K562 (cell line): ENCODE results near the gene SCARF2. TPM values are rescaled to one million over a fixed set of nuclear protein-coding genes. Genes with fewer than 3 reads are reported as not detected.
A peak's percentile ranks its signal among the peaks of the same experiment; 100 is the strongest.

Experiments
- ATAC-seq: fragments of 200-7000 bp; cut with Tn5 transposase; 3 replicates; pipeline ENCODE4 v1.9.1; 2020; ENCODE audit warnings: moderate library complexity
- BruUV-seq: library from RNA; stranded (reverse); fragments of 400-500 nt; replicated peaks from 2 replicates; lab custom pipeline; 2021; lab: Mats Ljungman, UMichigan
- CTCF ChIA-PET: fragments of 300-600 bp; formaldehyde crosslinking; extraction: SDS; loops from one replicate; lab custom pipeline; 2021; ENCODE audit warnings: low intra/inter-chr PET ratio; lab: Yijun Ruan, JAX
- POLR2A ChIA-PET: fragments of 300-600, 350-650 bp; sonication (Branson Sonifier 250); formaldehyde crosslinking; extraction: SDS; loops from one replicate; lab custom pipeline; 2021; ENCODE audit warnings: antibody characterized with exemption, inconsistent platforms; lab: Yijun Ruan, JAX
- DNase-seq, 4 experiments: peaks; one replicate each; pipeline versions ENCODE4 v3.0.0 to v3.0.0-alpha.2; 2011 to 2018; ENCODE audit warnings: low spot score in 3 of 4, mixed read lengths in 3 of 4; ENCODE audit errors: extremely low read depth in 1 of 4
- FAIRE-seq: peaks from 2 replicates; lab custom pipeline; 2011; peaks lifted over from hg19 to GRCh38; lab: Jason Lieb, UNC
- H2AFZ ChIP-seq: 2 replicates; pipeline ENCODE4 v1.6.0; 2011; ENCODE audit warnings: low read depth, low read length, control low read depth, inconsistent platforms
- H3K27ac ChIP-seq: fragments of 200-600 bp; 3 replicates; pipeline ENCODE4 v1.8.0; 2011; ENCODE audit warnings: low read depth, mild to moderate bottlenecking, control low read depth, inconsistent platforms, low read length, moderate library complexity, mixed read lengths; ENCODE audit errors: extremely low read depth
- H3K27me3 ChIP-seq, 2 experiments: fragments of 300-600 bp in 1 of 2; 2 replicates in 1 of 2; 3 replicates in 1 of 2; pipeline versions ENCODE4 v1.6.0 to v1.8.0; 2011; ENCODE audit warnings: inconsistent platforms in 2 of 2, low read length in 2 of 2, mild to moderate bottlenecking in 1 of 2, mixed read lengths in 1 of 2, moderate library complexity in 1 of 2; ENCODE audit not compliant: control insufficient read depth in 2 of 2, insufficient read depth in 2 of 2
- H3K36me3 ChIP-seq: fragments of 300-600 bp; 3 replicates; pipeline ENCODE4 v1.8.0; 2011; ENCODE audit warnings: mild to moderate bottlenecking, low read length, inconsistent platforms; ENCODE audit not compliant: control insufficient read depth, insufficient read depth
- H3K4me1 ChIP-seq, 2 experiments: fragments of 200-600 bp in 1 of 2; replicated peaks in 1 of 2; 2 replicates in 1 of 2; 3 replicates in 1 of 2; pipeline versions ENCODE4 v1.5.1 to v1.8.0; 2011; ENCODE audit warnings: inconsistent platforms in 2 of 2, low read length in 2 of 2, mild to moderate bottlenecking in 1 of 2, mixed read lengths in 1 of 2, moderate library complexity in 1 of 2; ENCODE audit not compliant: control insufficient read depth in 2 of 2, insufficient read depth in 2 of 2
- H3K4me2 ChIP-seq: 2 replicates; pipeline ENCODE4 v1.6.1; 2011; ENCODE audit warnings: low read length, control low read depth, inconsistent platforms, mixed read lengths; ENCODE audit not compliant: insufficient read depth
- H3K4me3 ChIP-seq: fragments of 200-600 bp; sonication (generic), shearing (Covaris generic); 2 replicates; pipeline ENCODE4 v1.5.1; 2016; ENCODE audit warnings: control low read depth, inconsistent platforms
- H3K79me2 ChIP-seq: fragments of 200-600 bp; 3 replicates; pipeline ENCODE4 v1.8.0; 2011; ENCODE audit warnings: low read length, inconsistent platforms; ENCODE audit not compliant: control insufficient read depth, insufficient read depth
- H3K9ac ChIP-seq, 2 experiments: 2 replicates each; pipeline versions ENCODE4 v1.6.0 to v1.6.1; 2011; ENCODE audit warnings: low read depth in 2 of 2, low read length in 2 of 2, control low read depth in 1 of 2, inconsistent platforms in 1 of 2, mild to moderate bottlenecking in 1 of 2, mixed read lengths in 1 of 2; ENCODE audit not compliant: insufficient read depth in 1 of 2
- H3K9me1 ChIP-seq: one replicate; pipeline ENCODE4 v1.6.0; 2011; ENCODE audit warnings: inconsistent platforms, mild to moderate bottlenecking, low read length, moderate library complexity; ENCODE audit not compliant: control insufficient read depth, insufficient read depth
- H3K9me3 ChIP-seq: replicated peaks from 2 replicates; pipeline ENCODE4 v1.5.1; 2011; ENCODE audit warnings: low read depth, low read length, inconsistent platforms; ENCODE audit not compliant: control insufficient read depth, insufficient read depth
- H4K20me1 ChIP-seq: replicated peaks from 2 replicates; pipeline ENCODE4 v1.6.1; 2011; ENCODE audit warnings: low read length, inconsistent platforms, mixed read lengths; ENCODE audit not compliant: control insufficient read depth, insufficient read depth
- CBX5 ChIP-seq: IDR thresholded peaks from 2 replicates; pipeline ENCODE4 v1.6.1; 2014; ENCODE audit warnings: low read depth, borderline replicate concordance
- CTBP1 ChIP-seq: fragments of 450-650 bp; IDR thresholded peaks from 2 replicates; pipeline ENCODE4 v1.6.1; 2016; ENCODE audit warnings: borderline replicate concordance
- DDX20 ChIP-seq: fragments of 450-650 bp; IDR thresholded peaks from 2 replicates; pipeline ENCODE4 v1.6.1; 2016; ENCODE audit warnings: missing genetic modification characterization, low read depth, mild to moderate bottlenecking, missing compliant biosample characterization, moderate library complexity
- ETV5 ChIP-seq: sonication (generic); formaldehyde crosslinking; IDR thresholded peaks from 2 replicates; pipeline ENCODE4 v1.4.0; 2020; ENCODE audit warnings: low read depth, mild to moderate bottlenecking, missing genetic modification reagents
- FOXK1 ChIP-seq: sonication (generic); formaldehyde crosslinking; IDR thresholded peaks from 2 replicates; pipeline ENCODE4 v1.8.0; 2022; ENCODE audit warnings: missing genetic modification reagents, mild to moderate bottlenecking, borderline replicate concordance
- HDAC6 ChIP-seq: IDR thresholded peaks from 2 replicates; pipeline ENCODE4 v1.6.1; 2012; ENCODE audit warnings: low read depth, mild to moderate bottlenecking, control low read depth, inconsistent platforms, low read length, moderate library complexity
- JUN ChIP-seq, 2 experiments: sonication (generic) in 1 of 2; formaldehyde crosslinking in 1 of 2; IDR thresholded peaks; 2 replicates each; pipeline versions ENCODE4 v1.6.1 to v1.8.0; 2012 to 2022; ENCODE audit warnings: borderline replicate concordance in 2 of 2, mild to moderate bottlenecking in 2 of 2, improper control_type of control experiment in 1 of 2, low read depth in 1 of 2, low read length in 1 of 2, missing genetic modification reagents in 1 of 2
- KHSRP ChIP-seq: fragments of 450-650 bp; IDR thresholded peaks from 2 replicates; pipeline ENCODE4 v1.6.1; 2017
- KLF13 ChIP-seq: fragments of 450-650 bp; IDR thresholded peaks from 2 replicates; pipeline ENCODE4 v1.6.1; 2016; ENCODE audit warnings: missing genetic modification characterization, low read depth, mild to moderate bottlenecking, missing compliant biosample characterization, moderate library complexity, borderline replicate concordance
- MXI1 ChIP-seq: IDR thresholded peaks from 2 replicates; pipeline ENCODE4 v1.6.1; 2011; ENCODE audit warnings: low read depth, mild to moderate bottlenecking, improper control_type of control experiment, low read length
- NFATC3 ChIP-seq: fragments of 450-650 bp; IDR thresholded peaks from 2 replicates; pipeline ENCODE4 v1.6.1; 2017; ENCODE audit warnings: mild to moderate bottlenecking
- NONO ChIP-seq, 2 experiments: fragments of 200-400 bp in 1 of 2; fragments of 450-650 bp in 1 of 2; formaldehyde crosslinking in 1 of 2; IDR thresholded peaks; 2 replicates each; pipeline ENCODE4 v1.6.1; 2017; ENCODE audit warnings: low read depth in 2 of 2, mild to moderate bottlenecking in 2 of 2, moderate library complexity in 2 of 2, low read length in 1 of 2
- POLR2AphosphoS2 ChIP-seq: IDR thresholded peaks from 2 replicates; pipeline ENCODE4 v1.6.1; 2012; ENCODE audit warnings: low read length, improper control_type of control experiment
- RBM22 ChIP-seq: fragments of 200-400 bp; formaldehyde crosslinking; IDR thresholded peaks from 2 replicates; pipeline ENCODE4 v1.6.1; 2018; ENCODE audit warnings: low read length, low read depth; ENCODE audit not compliant: poor library complexity, severe bottlenecking
- SMARCA4 ChIP-seq: fragments of 450-650 bp; IDR thresholded peaks from 2 replicates; pipeline ENCODE4 v1.6.1; 2016
- TFAM ChIP-seq: fragments of 250-450 bp; sonication (Bioruptor Pico); conservative IDR thresholded peaks from 2 replicates; pipeline ENCODE4 v1.5.0; 2021; ENCODE audit warnings: mild to moderate bottlenecking, moderate library complexity
- THRB ChIP-seq: fragments of 450-650 bp; formaldehyde crosslinking; conservative IDR thresholded peaks from 2 replicates; pipeline ENCODE4 v1.4.0; 2022; ENCODE audit warnings: mild to moderate bottlenecking, missing genetic modification characterization
- ZNF217 ChIP-seq: sonication (generic); formaldehyde crosslinking; IDR thresholded peaks from 2 replicates; pipeline ENCODE4 v1.8.0; 2022; ENCODE audit warnings: mild to moderate bottlenecking, missing genetic modification reagents
- ZNF224 ChIP-seq: sonication (generic); formaldehyde crosslinking; IDR thresholded peaks from 2 replicates; pipeline ENCODE4 v1.8.0; 2022; ENCODE audit warnings: mild to moderate bottlenecking, missing genetic modification reagents
- WGBS: fragments of 100-300 bp; shearing (Covaris generic); methylation state at CpG from one replicate; pipeline ENCODE4 v1.1.6; 2016; ENCODE audit warnings: low coverage, mixed read lengths; ENCODE audit not compliant: insufficient coverage; ENCODE audit errors: missing lambda C conversion rate; 5-methylcytosine and 5-hydroxymethylcytosine counted together
- in situ Hi-C: fragments of 300-500 bp; cut with MboI; formaldehyde crosslinking; loops from 4 replicates; pipeline ENCODE4 v1.15.0; 2018; ENCODE audit warnings: inconsistent platforms, mixed read lengths
- intact Hi-C: fragments of 100-400 bp; cut with micrococcal nuclease; formaldehyde crosslinking; loops from 2 replicates; pipeline ENCODE4 v1.14.2; 2022
- polyA plus RNA-seq, 8 experiments: library from polyadenylated mRNA; depleted of rRNA in 4 of 8; stranded (reverse) in 5 of 8; unstranded in 3 of 8; fragments of >200 nt; fragmentation: Nextera tagmentation in 2 of 8; fragmentation: Illumina TruSeq in 1 of 8; extraction: Ambion mirVana in 2 of 8; extraction: Trizol in 1 of 8; gene quantifications; 2 replicates each; pipeline versions ENCODE4 v1.2.1 to v1.2.3, GENCODE V29; 2011 to 2014; ENCODE audit warnings: inconsistent platforms in 1 of 8, missing spikeins in 1 of 8
- total RNA-seq, 7 experiments: library from RNA; depleted of rRNA in 6 of 7; stranded (reverse); fragments of >200 nt in 6 of 7; fragmentation: Illumina TruSeq in 2 of 7; extraction: Trizol in 2 of 7; gene quantifications; 2 replicates each; pipeline versions ENCODE4 v1.2.1 to v1.2.3, GENCODE V29; 2011 to 2021; ENCODE audit warnings: low replicate concordance in 1 of 7
- TF ChIP-seq, protein P1 (sequence below): sonication (generic); formaldehyde crosslinking; IDR thresholded peaks from 2 replicates; pipeline ENCODE4 v1.8.0; 2023; ENCODE audit warnings: mild to moderate bottlenecking, missing genetic modification reagents

SCARF2 gene
- total and polyA plus RNA-seq, 9 of the 15 experiments (the other 6 are each of a cell fraction or from before 2014, with no cell fraction given): 0.06 to 0.32 (median 0.21) TPM; not detected in 5

GRCh38 chr22:20465759-20466077 lies 28.1 kb upstream of the SCARF2 start:
- no peaks in the 10 kb centered on the region for H3K36me3 ChIP-seq
- FAIRE-seq (no peak), ATAC-seq (no peak), DNase-seq (no peak)
- 15% methylated on average over 5 of the region's 5 CpGs for WGBS
- no peak overlapping the region for H3K9ac ChIP-seq
- H3K27ac ChIP-seq: no peak overlapping the region
- H3K4me1 ChIP-seq: peaks cover 7 to 13% of the 10 kb centered on the region in 2 experiments; a peak in 4 of 5 replicates
- in situ Hi-C loops: no loop called here
- no peaks in the 10 kb centered on the region for H3K79me2 ChIP-seq
- peaks cover 20% of the 10 kb centered on the region for H4K20me1 ChIP-seq
- H3K9me3 ChIP-seq: no peaks in the 10 kb centered on the region
- no peak overlapping the region for H2AFZ ChIP-seq
- no TSS peak for BruUV-seq
- peaks cover 15 to 25% of the 10 kb centered on the region in 2 experiments; a peak in 4 of 5 replicates for H3K27me3 ChIP-seq
- no peak overlapping the region for H3K4me2 ChIP-seq
- CTCF ChIA-PET: no interaction called here
- no peaks in the 10 kb centered on the region for H3K9me1 ChIP-seq
- POLR2A ChIA-PET: interaction anchor here (0.9 to 3.7 kb wide), 4 partner anchors 10 to 186 kb away, joined by 4 to 22 read pairs (median 20); partner anchors contain the start of gene MED15
- H3K4me3 ChIP-seq: no peak overlapping the region
- intact Hi-C loops: no loop called here
- TF ChIP-seq, protein P1, sequence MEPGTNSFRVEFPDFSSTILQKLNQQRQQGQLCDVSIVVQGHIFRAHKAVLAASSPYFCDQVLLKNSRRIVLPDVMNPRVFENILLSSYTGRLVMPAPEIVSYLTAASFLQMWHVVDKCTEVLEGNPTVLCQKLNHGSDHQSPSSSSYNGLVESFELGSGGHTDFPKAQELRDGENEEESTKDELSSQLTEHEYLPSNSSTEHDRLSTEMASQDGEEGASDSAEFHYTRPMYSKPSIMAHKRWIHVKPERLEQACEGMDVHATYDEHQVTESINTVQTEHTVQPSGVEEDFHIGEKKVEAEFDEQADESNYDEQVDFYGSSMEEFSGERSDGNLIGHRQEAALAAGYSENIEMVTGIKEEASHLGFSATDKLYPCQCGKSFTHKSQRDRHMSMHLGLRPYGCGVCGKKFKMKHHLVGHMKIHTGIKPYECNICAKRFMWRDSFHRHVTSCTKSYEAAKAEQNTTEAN (CRISPR knock-in tag): peak; percentile 65; the same call in 1 of the 2 replicates
- TF ChIP-seq NFATC3 (no peak), MXI1 (no peak), KLF13 (tag) (no peak), ZNF224 (0 out of 2 replicates have a peak, but pooled peaks have one; percentile 55), KHSRP (no peak), RBM22 (no peak), SMARCA4 (no peak), DDX20 (tag) (no peak), CBX5 (no peak), THRB (no peak), NONO (IDR thresholded peaks at IDR 0.05; ENCODE audit: low read depth in 2 of 2, low read length in 1 of 2) (no peak), ZNF217 (CRISPR knock-in tag) (0 out of 2 replicates have a peak, but pooled peaks have one; percentile 58), CTBP1 (no peak), POLR2AphosphoS2 (no peak), FOXK1 (peak; percentile 86; the same call in 1 of the 2 replicates), HDAC6 (no peak), ETV5 (CRISPR knock-in tag) (no peak), TFAM (CRISPR knock-in tag) (no peak), JUN (IDR thresholded peaks at IDR 0.05; ENCODE audit: borderline replicate concordance, low read depth, low read length) (no peak), JUN (CRISPR knock-in tag; IDR thresholded peaks at IDR 0.05; ENCODE audit: borderline replicate concordance) (no peak)
